Thoracic aorta (tissue), 2 donors: ENCODE results near the gene PLA2G4C. TPM values are rescaled to one million over a fixed set of nuclear protein-coding genes. Genes with fewer than 3 reads are reported as not detected.
"Not testable (repeated sequence)": the region's sequence is repeated elsewhere in the genome, so short reads cannot be mapped to it uniquely, and the experiment has no call there.

ENCODE experiments used
- ATAC-seq: fragments of 150-250 bp; one replicate; pipeline ENCODE4 v1.8.0; 2017; ENCODE audit warnings: low read depth; ENCODE audit not compliant: insufficient number of reproducible peaks, low FRiP score
- DNase-seq: peaks from one replicate; pipeline ENCODE4 v3.0.0-alpha.2; 2020; ENCODE audit warnings: low spot score
- H3K27ac ChIP-seq, 2 donors: fragments of 200-600 bp; sonication (generic); 1 replicate in 1 of 2; 2 replicates in 1 of 2; pipeline ENCODE4 v1.5.1; 2016; ENCODE audit warnings: mild to moderate bottlenecking in 2 of 2, moderate library complexity in 2 of 2
- H3K27me3 ChIP-seq: fragments of 200-600 bp; sonication (generic); replicated peaks from 2 replicates; pipeline ENCODE4 v1.6.0; 2016; ENCODE audit warnings: mild to moderate bottlenecking; ENCODE audit not compliant: insufficient read depth
- H3K36me3 ChIP-seq: fragments of 200-600 bp; sonication (generic); one replicate; pipeline ENCODE4 v1.5.1; 2016
- H3K4me1 ChIP-seq, 2 donors: fragments of 200-600 bp; sonication (generic); 1 replicate in 1 of 2; 2 replicates in 1 of 2; pipeline versions ENCODE4 v1.5.1 to v1.6.0; 2016; ENCODE audit warnings: low read depth in 2 of 2, mild to moderate bottlenecking in 1 of 2; ENCODE audit not compliant: control insufficient read depth in 1 of 2
- H3K4me3 ChIP-seq: fragments of 200-600 bp; sonication (generic); 2 replicates; pipeline ENCODE4 v1.5.1; 2016; ENCODE audit warnings: mild to moderate bottlenecking
- H3K9me3 ChIP-seq: fragments of 200-600 bp; sonication (generic); 2 replicates; pipeline ENCODE4 v1.5.1; 2016
- CTCF ChIP-seq: fragments of 200-600 bp; sonication (generic); IDR thresholded peaks from one replicate; pipeline ENCODE4 v1.5.1; 2019; ENCODE audit warnings: antibody characterized with exemption
- total RNA-seq, 2 donors: library from RNA; depleted of rRNA; stranded (reverse); fragments of >200 nt; gene quantifications; one replicate each; pipeline versions ENCODE4 v1.1.0 to v1.2.3, GENCODE V29; 2016

PLA2G4C gene
- total RNA-seq, 2 donors from 2014 or later = 24.2 to 35.9 TPM

GRCh38 chr19:48102870-48103751 is 7.5 kb downstream of the PLA2G4C start:
- Histone ChIP-seq H3K9me3 (no peaks in the 10 kb centered on the region), H3K4me1 (peaks cover 0 to 11% of the 10 kb centered on the region in 2 donors), H3K4me3 (no peak overlapping the region), H3K36me3 (peaks cover 9% of the 10 kb centered on the region), H3K27me3 (no peaks in the 10 kb centered on the region), H3K27ac (no peak overlapping the region)
- DNase-seq (no peak), ATAC-seq (no peak)
- peak; percentile 42 for TF ChIP-seq CTCF

- ATAC-seq = no peak
- Histone ChIP-seq H3K4me3 (no peak overlapping the region), H3K36me3 (peaks cover 22% of the 10 kb centered on the region), H3K9me3 (no peaks in the 10 kb centered on the region), H3K27me3 (no peaks in the 10 kb centered on the region), H3K27ac (no peak overlapping the region), H3K4me1 (no peaks in the 10 kb centered on the region)
- DNase-seq = no peak
- TF ChIP-seq CTCF = no peak
Measured at GRCh38 chr19:48095612-48096175, 14.9 kb downstream of the PLA2G4C start.

GRCh38 chr19:48094855-48095203 is 15.8 kb downstream of the PLA2G4C start:
- H3K9me3 ChIP-seq = no peaks in the 10 kb centered on the region
- DNase-seq (no peak), ATAC-seq (no peak)
- no peak overlapping the region for H3K4me3 ChIP-seq
- H3K36me3 ChIP-seq = peaks cover 22% of the 10 kb centered on the region
- no peaks in the 10 kb centered on the region for H3K27me3 ChIP-seq
- no peak overlapping the region for H3K27ac ChIP-seq
- TF ChIP-seq CTCF = no peak
- no peaks in the 10 kb centered on the region for H3K4me1 ChIP-seq

- TF ChIP-seq CTCF = no peak
- DNase-seq (no peak), ATAC-seq (no peak)
- H3K27me3 ChIP-seq = no peaks in the 10 kb centered on the region
- H3K9me3 ChIP-seq = no peaks in the 10 kb centered on the region
- peaks cover 18% of the 10 kb centered on the region for H3K36me3 ChIP-seq
- H3K4me1 ChIP-seq = no peaks in the 10 kb centered on the region
- no peak overlapping the region for H3K27ac ChIP-seq
- H3K4me3 ChIP-seq = no peak overlapping the region
Measured at GRCh38 chr19:48094129-48094854, 16.3 kb downstream of the PLA2G4C start.

DNA sequence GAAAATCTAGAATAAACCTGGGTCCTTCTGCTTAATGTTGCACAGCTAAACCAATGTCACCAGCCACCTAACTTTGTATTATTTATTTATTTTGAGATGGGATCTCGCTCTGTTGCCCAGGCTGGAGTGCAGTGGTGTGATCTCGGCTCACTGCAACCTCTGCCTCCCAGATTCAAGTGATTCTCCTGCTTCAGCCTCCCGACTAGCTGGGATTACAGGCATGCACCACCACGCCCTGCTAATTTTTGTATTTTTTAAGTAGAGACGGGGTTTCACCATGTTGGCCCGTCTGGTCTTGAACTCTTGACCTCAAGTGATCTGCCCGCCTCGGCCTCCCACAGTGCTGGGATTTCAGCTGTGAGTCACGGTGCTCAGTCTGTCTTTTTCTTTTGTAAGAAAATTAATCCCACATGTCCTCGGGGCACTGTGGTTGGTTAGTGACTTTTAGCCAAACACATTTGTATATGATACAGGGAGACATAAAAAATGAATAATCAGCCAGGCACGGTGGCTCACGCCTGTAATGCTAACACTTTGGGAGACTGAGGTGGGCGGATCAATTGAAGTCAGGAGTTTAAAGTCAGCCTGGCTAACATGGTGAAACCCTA is 19.4 kb downstream of the PLA2G4C start:
- not testable (repeated sequence) for H3K4me3 ChIP-seq, ATAC-seq, DNase-seq, H3K27ac ChIP-seq, H3K27me3 ChIP-seq, H3K9me3 ChIP-seq, H3K4me1 ChIP-seq
- H3K36me3 ChIP-seq = peaks cover 15% of the 10 kb centered on the region
